PC-9 (cell line): ENCODE results near the gene CPPED1. TPM values are rescaled to one million over a fixed set of nuclear protein-coding genes. Genes with fewer than 3 reads are reported as not detected.
A peak's percentile ranks its signal among the peaks of the same experiment; 100 is the strongest.

Experiments used
- BruUV-seq: library from RNA; stranded (reverse); fragments of 400-500 nt; replicated peaks from 2 replicates; lab custom pipeline; 2021; lab: Mats Ljungman, UMichigan
- CTCF ChIA-PET: fragments of 300-600 bp; sonication (Branson Sonifier 250); formaldehyde crosslinking; loops from one replicate; lab custom pipeline; 2022; ENCODE audit warnings: antibody characterized with exemption; lab: Charles Lee
- POLR2A ChIA-PET: fragments of 300-600 bp; sonication (Branson Sonifier 250); formaldehyde crosslinking; loops from one replicate; lab custom pipeline; 2022; ENCODE audit warnings: antibody characterized with exemption; ENCODE audit not compliant: unreplicated experiment; lab: Charles Lee
- DNase-seq, 2 experiments: peaks; one replicate each; pipeline versions ENCODE4 v3.0.0 to v3.0.0-alpha.2; 2015 to 2022; ENCODE audit warnings: mixed read lengths in 1 of 2
- H2AFZ ChIP-seq: fragments of 200-600 bp; sonication (generic); 2 replicates; pipeline ENCODE4 v1.8.1; 2017; ENCODE audit warnings: antibody characterized with exemption
- H3F3A ChIP-seq: fragments of 200-600 bp; sonication (generic); 2 replicates; pipeline ENCODE4 v1.8.1; 2017; ENCODE audit warnings: antibody characterized with exemption, mild to moderate bottlenecking, low read depth; ENCODE audit not compliant: insufficient read depth
- H3K27ac ChIP-seq: fragments of 200-600 bp; sonication (generic); 2 replicates; pipeline ENCODE4 v1.6.1; 2016; ENCODE audit warnings: mixed run types
- H3K27me3 ChIP-seq: fragments of 200-600 bp; sonication (generic); 2 replicates; pipeline ENCODE4 v1.6.1; 2016; ENCODE audit warnings: low read depth, mixed run types; ENCODE audit not compliant: insufficient read depth
- H3K36me3 ChIP-seq: fragments of 200-600 bp; sonication (generic); 2 replicates; pipeline ENCODE4 v1.6.1; 2016; ENCODE audit warnings: low read depth, mixed run types
- H3K4me1 ChIP-seq: fragments of 200-600 bp; sonication (generic); replicated peaks from 2 replicates; pipeline ENCODE4 v1.6.1; 2016; ENCODE audit warnings: mixed run types; ENCODE audit not compliant: insufficient read depth
- H3K4me2 ChIP-seq: fragments of 200-600 bp; sonication (generic); 2 replicates; pipeline ENCODE4 v1.6.1; 2017; ENCODE audit warnings: mixed run types
- H3K4me3 ChIP-seq: fragments of 200-600 bp; sonication (generic); 2 replicates; pipeline ENCODE4 v1.6.1; 2016; ENCODE audit warnings: mixed run types
- H3K79me2 ChIP-seq: fragments of 200-600 bp; sonication (generic); 2 replicates; pipeline ENCODE4 v1.6.1; 2017; ENCODE audit warnings: low read depth, mixed run types
- H3K9me2 ChIP-seq: fragments of 200-600 bp; sonication (generic); 2 replicates; pipeline ENCODE4 v1.8.1; 2017; ENCODE audit warnings: mild to moderate bottlenecking; ENCODE audit not compliant: insufficient read depth
- H3K9me3 ChIP-seq: fragments of 200-600 bp; sonication (generic); 2 replicates; pipeline ENCODE4 v1.8.1; 2016; ENCODE audit warnings: low read depth; ENCODE audit not compliant: insufficient read depth
- H4K20me1 ChIP-seq: fragments of 200-600 bp; sonication (generic); 2 replicates; pipeline ENCODE4 v1.8.1; 2017; ENCODE audit not compliant: insufficient read depth
- CTCF ChIP-seq: fragments of 200-600 bp; sonication (generic); conservative IDR thresholded peaks from 2 replicates; pipeline ENCODE4 v1.6.1; 2017; ENCODE audit warnings: mixed run types, antibody characterized with exemption, mild to moderate bottlenecking, moderate library complexity
- EZH2 ChIP-seq: fragments of 200-600 bp; sonication (generic); IDR thresholded peaks from 2 replicates; pipeline ENCODE4 v1.8.0; 2017; ENCODE audit warnings: antibody characterized with exemption, low read depth
- intact Hi-C: fragments of 100-400 bp; cut with micrococcal nuclease; formaldehyde crosslinking; loops from one replicate; pipeline ENCODE4 v1.10.0; 2022; ENCODE audit not compliant: unreplicated experiment
- total RNA-seq: library from RNA; stranded (reverse); gene quantifications from 2 replicates; pipeline ENCODE4 v1.2.3, GENCODE V29; 2021

Gene CPPED1
- total RNA-seq, 1 experiment from 2014 or later, result 66.9 TPM

- Histone ChIP-seq H4K20me1 (no peaks in the 10 kb centered on the region), H3K27ac (peak overlapping the region; percentile 40), H3K36me3 (no peaks in the 10 kb centered on the region), H3K4me1 (peaks cover 39% of the 10 kb centered on the region), H3K4me3 (no peak overlapping the region), H3K9me3 (no peaks in the 10 kb centered on the region), H3K4me2 (no peak overlapping the region), H3F3A (peaks cover 19% of the 10 kb centered on the region), H2AFZ (no peak overlapping the region), H3K79me2 (no peaks in the 10 kb centered on the region), H3K9me2 (no peaks in the 10 kb centered on the region), H3K27me3 (no peaks in the 10 kb centered on the region)
- no TSS peak for BruUV-seq
- POLR2A ChIA-PET, result interaction anchor here (0.6 kb wide), 1 partner anchor 1339 kb away, joined by 6 read pairs; no protein-coding TSS in a partner anchor
- no peak for TF ChIP-seq EZH2
- TF ChIP-seq CTCF, result no peak
- CTCF ChIA-PET, result no interaction called here
- no peak for DNase-seq
- intact Hi-C loops, result no loop called here
Observed at GRCh38 chr16:12618515-12618914, 185.2 kb downstream of the CPPED1 start.

- Histone ChIP-seq H2AFZ (no peak overlapping the region), H3K36me3 (no peaks in the 10 kb centered on the region), H3K9me3 (no peaks in the 10 kb centered on the region), H3F3A (peaks cover 29% of the 10 kb centered on the region), H3K4me1 (peaks cover 49% of the 10 kb centered on the region), H3K79me2 (no peaks in the 10 kb centered on the region), H3K27me3 (no peaks in the 10 kb centered on the region), H3K27ac (no peak overlapping the region), H3K9me2 (no peaks in the 10 kb centered on the region), H4K20me1 (no peaks in the 10 kb centered on the region), H3K4me3 (no peak overlapping the region), H3K4me2 (no peak overlapping the region)
- intact Hi-C loops, result no loop called here
- POLR2A ChIA-PET, result interaction anchor here (0.6 kb wide), 2 partner anchors 183 to 429 kb away, joined by 4 to 6 read pairs; no protein-coding TSS in a partner anchor
- no peak for DNase-seq
- CTCF ChIA-PET, result no interaction called here
- no TSS peak for BruUV-seq
- TF ChIP-seq CTCF, result no peak
- TF ChIP-seq EZH2, result no peak
Observed at GRCh38 chr16:12617401-12617819, 186.3 kb downstream of the CPPED1 start.

- BruUV-seq, result no TSS peak
- Histone ChIP-seq H3K4me1 (peaks cover 66% of the 10 kb centered on the region), H3F3A (peaks cover 44% of the 10 kb centered on the region), H3K4me2 (0 out of 2 replicates have a peak overlapping the region, but pooled peaks have one; percentile 13), H3K27ac (peak overlapping the region; percentile 100), H4K20me1 (no peaks in the 10 kb centered on the region), H3K9me3 (no peaks in the 10 kb centered on the region), H3K9me2 (no peaks in the 10 kb centered on the region), H3K36me3 (no peaks in the 10 kb centered on the region), H3K4me3 (no peak overlapping the region), H2AFZ (no peak overlapping the region), H3K79me2 (no peaks in the 10 kb centered on the region), H3K27me3 (no peaks in the 10 kb centered on the region)
- POLR2A ChIA-PET, result interaction anchor here (0.6 kb wide), 1 partner anchor 584 kb away, joined by 6 read pairs; no protein-coding TSS in a partner anchor
- peak in 1 of 2 experiments; percentile 43 for DNase-seq
- intact Hi-C loops, result loop anchor here (5.0 kb wide), 1 partner anchor 263 kb away; no protein-coding TSS in a partner anchor
- TF ChIP-seq CTCF (no peak), EZH2 (no peak)
- CTCF ChIA-PET, result no interaction called here
Observed at GRCh38 chr16:12614662-12615278, 188.9 kb downstream of the CPPED1 start.
